GF-D8 (cell line): ENCODE data around the gene ATG14.
"Not testable (repeated sequence)": the region's sequence is repeated elsewhere in the genome, so short reads cannot be mapped to it uniquely, and the experiment has no call there.

Experiments used
- DNase-seq: peaks from one replicate; lab custom pipeline; 2025; lab: John Stamatoyannopoulos, UW

The ATG14 gene

DNA sequence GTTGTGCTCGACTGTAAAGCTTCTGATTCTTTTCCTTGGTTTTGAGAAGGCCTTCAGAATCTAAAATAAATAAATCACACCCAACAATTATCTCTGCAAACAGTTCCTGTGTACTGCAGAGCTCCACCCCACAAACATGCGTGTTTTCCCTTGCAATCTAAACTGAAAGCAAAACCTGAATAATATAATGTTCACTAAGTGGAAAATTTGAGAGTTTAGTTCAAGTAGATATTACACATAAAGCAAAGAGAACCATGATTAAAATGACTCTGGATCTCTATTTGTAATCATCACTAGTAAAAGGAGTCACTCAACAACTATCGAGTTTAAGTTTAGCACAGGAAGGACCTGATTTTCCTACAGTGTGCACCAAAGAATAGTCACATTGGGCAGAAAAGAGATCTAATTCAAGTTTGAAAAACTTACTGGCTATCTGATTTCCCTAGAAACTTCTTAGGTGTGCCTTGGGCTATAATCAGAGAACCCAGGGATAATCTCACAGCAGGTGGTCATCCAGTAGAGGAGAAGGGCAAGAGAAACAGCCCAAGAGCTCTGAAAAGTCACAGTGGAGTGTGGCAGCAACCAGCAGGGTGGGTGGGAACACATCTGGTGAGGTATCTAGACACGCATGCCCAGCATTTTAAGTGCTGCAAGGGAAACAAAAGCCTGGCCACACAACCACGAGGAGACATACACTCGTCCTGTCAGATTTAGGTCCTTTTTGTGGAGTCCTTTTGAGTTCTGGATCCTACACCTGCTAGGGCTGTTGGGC is 25.4 kb downstream of the ATG14 start:
- no peak for DNase-seq

DNA sequence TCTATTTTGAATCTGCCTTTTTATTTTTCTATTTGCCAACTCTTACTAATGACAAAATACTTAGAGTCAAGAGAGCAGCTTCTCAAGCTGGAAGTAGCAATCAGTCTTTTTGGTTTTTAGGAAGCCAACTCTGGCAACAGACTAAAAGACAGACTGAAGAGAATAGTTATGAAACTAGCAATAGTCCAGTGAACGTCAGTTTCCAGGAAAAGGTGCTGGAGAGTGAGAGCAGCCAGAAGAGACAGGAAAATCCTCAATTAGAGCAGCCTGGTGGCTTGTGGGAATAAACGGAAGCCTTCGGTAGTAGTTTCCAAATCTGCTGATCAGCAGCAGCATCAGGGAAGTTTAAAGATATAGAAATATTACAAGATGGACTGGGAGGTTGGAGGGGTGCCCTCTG is 27.1 kb downstream of the ATG14 start:
- DNase-seq = no peak

DNA sequence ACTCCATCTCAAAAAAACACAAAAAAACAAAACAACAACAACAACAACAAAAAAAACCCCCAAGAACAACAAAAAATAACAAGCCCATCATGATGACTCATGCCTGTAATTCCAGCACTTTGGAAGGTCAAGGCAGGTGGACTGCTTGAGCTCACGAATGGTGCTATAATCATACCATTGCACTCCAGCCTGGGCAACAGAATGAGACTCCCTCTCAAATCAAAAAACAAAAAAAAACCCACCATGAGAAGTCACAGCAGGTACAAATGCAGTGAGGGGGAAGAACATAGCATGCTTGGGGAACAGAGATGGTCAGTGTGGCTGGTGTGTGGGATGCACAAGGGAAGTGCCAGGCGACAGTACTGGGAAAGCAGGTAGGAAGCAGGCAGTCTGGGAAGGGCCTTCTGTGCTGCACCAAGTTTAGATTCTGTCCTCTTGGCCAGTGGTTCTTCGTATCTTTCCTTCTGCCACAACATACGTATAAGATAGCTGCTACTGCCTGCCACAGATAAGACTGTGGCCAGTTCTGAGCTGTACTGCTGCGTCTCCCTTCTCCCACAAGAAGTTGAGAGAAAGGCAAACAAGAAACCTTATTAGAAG is 28.0 kb downstream of the ATG14 start:
- no peak for DNase-seq

DNA sequence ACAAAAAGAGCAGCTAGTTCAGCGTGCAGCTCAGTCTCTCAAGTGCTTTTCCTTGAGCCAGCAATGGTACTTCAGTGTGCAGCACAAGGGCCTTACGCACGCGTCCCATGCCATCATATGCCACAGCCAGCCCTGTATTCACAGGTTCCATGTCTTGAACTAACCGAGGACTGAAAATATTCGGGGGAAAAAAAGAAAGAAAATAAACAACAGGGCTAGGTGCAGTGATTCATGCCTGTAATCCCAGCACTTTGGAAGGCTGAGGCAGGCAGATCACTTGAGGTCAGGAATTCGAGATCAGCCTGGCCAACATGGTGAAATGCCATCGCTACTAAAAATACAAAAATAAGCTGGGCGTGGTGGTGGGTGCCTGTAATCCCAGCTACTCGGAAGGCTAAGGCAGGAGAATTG is 28.6 kb downstream of the ATG14 start:
- DNase-seq = not testable (repeated sequence)

DNA sequence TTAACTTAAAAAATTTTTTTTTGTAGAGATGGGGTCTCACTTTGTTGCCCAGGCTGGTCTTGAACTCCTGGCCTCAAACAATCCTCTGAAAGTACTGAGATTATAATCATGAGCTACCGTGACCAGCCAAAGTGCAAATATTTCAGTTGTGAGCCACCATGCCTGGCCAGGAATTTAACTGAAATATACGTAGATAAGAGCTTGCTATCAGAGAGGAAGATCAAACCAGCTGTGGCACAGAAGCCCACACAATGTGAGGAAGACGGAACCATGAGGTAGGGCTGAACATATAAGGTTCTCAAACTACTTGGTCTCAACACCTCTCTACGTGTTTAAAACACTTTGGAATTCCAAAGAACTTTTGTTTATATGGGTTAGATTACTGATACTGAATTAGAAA is 29.1 kb downstream of the ATG14 start:
- no peak for DNase-seq

DNA sequence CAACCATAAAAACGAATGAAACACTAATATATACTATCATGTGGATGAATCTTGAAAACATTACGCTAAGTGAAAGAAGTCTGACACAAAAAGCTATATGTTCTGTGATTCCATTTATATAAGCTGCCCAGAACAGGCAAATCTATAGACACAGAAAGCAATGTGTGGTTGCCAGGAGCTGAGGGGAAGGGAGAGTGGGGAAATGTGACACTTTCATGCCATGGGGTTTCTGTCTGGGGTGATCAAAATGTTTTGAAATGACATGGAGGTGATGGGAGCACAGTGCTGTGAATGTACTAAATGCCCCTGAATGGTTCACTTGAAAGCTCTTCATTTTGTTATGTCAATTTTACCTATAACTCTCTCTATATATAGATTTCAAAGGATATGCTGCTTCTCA is 30.1 kb downstream of the ATG14 start:
- no peak for DNase-seq

DNA sequence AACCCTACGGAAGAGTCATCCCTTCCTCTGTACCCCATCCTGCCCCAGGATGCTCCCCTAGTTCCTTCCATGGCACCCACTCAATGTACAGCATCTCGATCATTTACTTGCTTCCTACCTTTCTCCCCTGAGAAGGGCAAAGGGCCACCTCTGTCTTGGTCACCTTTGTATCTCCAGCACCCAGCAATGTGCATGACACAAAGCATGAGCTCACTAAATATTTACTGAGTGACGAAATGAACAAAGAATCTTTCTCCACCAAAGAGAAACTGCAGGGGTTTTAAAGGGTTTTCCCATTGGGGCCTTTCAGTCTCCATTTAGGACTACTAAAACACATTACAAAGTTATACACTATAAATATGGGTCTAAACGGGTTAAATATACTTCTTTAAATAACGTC is 30.6 kb downstream of the ATG14 start:
- DNase-seq = no peak

DNA sequence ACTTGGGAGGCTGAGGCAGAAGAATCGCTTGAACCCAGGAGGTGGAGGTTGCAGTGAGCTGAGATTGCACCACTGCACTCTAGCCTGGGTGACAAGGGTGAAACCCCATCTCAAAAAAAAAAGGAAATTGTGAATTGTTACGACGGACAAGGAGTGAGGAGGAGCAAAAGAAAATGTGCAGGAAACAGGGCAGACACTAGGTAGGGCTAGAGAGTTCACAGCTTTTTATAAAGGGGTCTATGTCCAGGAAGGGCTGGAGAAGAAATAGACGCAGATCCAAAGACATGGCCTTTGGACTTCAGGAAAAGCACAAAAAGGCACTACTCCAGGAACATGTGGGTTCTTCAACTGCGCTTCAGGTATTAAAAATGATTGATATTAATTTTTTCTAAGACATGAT is 34.4 kb downstream of the ATG14 start:
- DNase-seq = no peak

DNA sequence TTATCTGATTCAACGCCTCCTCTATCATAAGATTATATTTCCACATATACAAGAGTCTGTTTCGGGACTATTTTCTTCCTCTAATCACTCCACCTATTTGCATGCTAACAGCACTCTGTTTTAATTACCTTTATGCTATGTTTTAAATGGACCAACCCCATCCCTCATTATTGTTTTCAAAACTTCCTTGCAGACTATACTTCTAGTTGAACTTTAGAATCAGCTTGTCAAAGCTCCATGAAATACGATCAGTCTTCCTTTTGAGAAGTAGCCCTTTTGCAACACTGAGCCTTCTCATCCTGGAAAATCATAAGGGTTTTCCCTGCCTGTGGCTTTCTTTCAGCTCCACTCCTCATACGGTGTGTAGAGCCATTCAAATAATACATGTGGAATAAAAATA is 36.9 kb downstream of the ATG14 start:
- DNase-seq = no peak

DNA sequence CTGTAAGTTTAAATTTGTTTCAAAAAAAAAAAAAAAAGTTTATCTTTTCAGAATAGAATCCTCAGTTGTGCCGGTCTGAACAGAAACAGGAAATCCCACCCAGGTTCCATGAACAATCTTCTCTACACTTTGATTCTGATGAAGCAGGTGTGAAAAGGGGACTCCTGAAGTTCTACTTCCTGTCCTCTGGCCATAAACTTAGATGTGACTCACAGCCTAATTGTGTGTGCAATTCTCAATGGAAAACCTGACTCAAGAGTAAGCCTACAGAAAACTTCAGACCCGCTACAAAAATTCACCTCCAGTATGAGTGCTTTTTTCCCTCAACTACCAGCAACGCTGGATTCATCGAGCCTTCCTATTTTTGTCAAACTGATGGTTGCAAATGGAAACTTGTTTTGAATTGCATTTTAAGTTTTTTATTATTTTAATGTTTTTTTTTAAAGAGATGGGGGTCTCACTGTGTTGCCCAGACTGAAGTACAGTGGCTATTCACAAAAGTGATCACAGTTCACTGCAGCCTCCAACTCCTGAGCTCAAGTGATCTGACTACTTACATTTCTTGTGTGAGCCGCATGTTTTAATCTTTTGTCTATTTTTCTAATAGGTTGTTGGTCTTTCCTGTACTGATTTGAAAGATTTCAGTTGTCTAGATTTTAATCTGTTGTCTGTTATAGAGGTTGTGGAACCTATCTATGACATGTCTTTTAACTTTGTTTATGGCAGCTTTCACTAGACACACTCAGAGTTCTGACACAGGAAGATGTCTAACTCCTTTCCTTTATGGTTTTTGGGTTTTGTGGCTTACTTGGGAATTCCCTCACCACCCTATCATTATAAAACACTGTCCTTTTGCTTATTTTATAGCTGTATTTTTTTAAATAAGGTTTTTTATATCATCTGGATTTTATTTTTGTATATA is 37.6 kb downstream of the ATG14 start:
- DNase-seq = no peak

DNA sequence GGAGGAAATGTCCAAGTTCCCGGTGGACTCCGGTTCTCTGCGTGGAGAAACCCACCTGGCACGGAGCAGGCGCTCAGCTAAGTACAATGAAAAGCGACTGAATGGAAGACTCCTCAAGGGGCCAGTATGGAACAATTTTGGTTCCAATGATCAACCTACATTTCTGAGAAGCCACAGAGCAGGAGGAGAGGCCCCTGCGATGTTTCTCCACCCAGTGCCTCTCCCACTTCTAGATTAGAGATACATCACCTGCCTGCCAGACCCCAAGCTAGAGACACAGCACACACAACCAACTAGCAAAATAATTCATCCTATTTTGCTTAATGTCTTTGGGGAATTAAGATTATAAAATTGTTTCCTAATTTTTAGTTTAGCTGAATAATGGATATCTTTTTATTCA is 38.8 kb downstream of the ATG14 start:
- DNase-seq = no peak

DNA sequence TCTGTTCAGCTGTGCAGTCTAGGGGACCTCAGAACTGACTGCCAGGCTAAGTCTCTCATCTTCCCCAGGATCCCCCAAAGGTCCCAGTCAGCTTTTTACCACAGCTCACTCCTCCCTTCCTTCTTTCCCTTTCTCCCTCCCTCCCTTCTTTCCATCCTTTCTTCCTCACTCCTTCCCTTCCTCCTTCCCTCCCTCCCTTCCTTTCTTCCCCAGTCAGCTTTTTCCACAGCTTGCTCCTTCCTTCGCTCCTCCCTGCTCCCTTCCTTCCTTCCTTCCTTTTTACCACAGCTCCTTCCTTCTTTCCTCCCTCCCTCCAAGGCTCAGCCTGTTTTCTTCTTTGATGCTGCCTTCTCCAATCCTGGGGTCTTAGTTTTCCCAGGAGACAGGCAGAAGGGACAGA is 39.2 kb downstream of the ATG14 start:
- no peak for DNase-seq

DNA sequence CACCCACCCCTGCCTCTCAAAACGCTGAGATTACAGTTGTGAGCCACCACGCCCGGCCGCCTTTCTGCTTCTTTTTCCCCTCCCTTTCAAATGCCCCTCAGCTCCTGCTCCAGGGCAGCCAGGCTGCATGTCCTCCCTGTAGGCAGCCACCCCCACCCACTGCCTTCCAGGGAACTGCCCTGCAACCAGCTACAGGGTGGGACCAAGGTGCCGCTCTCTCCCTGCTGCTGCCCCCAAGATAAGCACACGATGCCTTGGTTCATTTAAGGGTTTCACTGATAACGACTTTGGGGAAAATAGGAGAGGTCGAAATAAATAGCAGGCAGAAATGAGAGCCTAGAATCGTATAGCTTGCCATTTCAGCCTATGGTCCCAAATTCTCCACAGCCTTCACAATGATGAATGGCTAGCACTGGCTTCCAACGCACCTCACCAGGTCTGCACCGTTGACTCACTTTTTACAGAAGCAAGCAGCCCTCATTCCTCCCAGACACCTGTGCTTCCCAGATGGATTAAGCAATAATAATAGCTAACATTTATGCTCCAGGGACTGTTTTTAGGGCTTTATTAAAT is 40.7 kb downstream of the ATG14 start:
- no peak for DNase-seq

DNA sequence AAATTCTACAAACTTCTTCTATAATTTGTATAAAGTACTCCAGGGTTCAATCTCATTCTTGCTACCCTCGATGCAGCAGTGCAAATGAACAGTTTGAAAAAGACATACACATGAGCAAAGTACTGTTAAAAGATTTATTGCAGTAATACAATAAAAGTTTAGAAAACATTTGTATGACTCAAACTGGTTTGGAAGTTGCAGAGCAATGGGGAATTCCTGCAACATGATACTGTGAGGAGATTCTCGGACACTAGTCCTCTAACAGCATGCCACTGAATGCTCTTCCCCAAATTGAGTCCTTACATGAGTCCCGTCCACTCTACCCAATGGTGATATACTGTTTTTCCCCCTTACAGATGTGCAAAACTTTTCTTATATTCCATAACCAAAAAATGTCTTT is 45.4 kb downstream of the ATG14 start:
- no peak for DNase-seq

DNA sequence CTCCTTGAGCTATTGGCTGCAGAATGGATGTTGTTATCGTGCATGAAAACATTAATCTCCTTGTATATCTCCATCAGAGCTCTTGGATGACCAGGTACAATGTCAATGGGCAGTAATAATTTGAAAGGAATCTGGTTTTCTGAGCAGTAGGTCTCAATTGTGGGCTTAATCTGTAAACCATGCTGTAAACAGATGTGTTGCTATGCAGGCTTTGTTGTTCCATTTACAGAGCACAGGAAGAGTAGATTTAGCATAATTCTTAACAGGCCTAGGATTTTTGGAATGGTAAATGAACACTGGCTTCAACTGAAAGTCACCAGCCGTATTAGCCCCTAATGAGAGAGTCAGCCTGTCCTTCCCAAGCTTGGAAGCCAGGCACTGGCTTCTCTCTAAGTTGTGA is 50.4 kb downstream of the ATG14 start:
- no peak for DNase-seq

DNA sequence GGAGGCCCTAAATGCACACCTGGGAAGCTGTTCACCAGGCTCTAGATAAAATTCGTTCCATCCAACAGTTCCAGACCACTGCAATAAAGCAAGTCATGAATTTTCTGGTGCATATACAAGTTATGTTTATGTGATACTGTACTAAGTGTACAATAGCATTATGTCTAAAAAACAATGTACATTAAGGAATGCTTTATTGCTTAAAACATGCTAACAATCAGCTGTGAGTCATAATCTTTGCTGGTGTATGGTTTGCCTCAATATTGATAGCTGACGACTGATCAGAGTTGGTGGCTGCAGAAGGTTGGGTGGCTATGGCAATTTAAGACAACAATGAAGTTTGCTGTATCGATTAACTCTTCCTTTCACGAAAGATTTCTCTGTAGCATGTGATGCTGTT is 52.3 kb downstream of the ATG14 start:
- DNase-seq = no peak

DNA sequence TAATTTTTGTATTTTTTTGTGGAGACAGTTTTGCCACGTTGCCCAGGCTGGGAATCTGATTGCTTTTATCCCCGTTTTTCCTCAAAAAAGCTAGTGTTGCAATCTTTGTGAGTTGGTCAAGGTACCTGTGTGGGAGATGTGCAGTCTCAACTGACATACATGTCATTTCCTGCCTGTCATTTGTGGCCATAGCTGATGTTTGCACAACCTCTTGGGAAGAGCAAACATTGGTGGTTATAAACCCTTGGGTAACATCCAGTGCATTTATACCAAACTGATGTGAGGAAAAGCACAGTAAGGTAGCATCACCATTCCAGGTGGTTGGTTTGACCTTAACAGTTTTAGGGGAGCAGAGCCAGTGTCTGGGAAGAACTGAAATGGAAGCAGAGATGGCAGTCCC is 54.7 kb downstream of the ATG14 start:
- no peak for DNase-seq

DNA sequence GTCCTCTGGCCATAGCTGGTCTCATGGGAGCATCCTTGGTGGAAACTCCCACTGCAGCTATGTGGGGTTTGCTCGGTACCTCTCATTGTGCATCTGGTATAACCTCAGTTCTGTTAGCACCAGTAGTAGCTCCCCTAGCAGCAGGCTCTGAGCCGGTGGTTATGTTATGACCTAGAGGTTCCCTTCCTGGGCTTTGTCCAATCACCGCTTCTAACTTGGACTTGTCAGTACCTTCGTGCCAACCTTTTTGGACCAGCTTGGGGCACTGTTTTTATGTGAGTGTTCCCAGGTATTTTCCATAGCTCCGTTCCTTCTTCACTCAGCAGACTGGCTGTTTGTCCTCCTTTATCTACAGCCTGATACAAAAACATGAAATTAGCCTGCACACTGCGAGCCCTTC is 55.7 kb downstream of the ATG14 start:
- no peak for DNase-seq

DNA sequence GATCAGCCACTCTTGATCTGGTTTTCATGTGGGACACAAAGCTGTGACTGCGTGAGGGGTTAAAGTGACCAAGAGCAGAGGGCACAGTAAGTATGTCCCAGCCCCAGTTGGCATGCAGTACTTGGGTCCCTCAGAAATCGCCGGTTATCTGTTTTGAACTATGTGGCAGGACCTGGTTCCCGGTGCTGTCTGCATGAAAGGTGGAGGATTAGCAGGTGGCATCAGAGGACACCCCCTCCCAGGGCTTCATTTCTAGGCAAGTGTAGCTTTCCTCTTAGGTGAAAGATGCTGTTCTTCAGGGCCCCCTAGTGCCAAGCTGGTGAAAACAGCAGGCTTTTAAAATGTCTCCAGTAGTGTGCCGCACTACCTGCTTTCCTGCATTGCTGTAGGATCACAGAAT is 57.1 kb downstream of the ATG14 start:
- peak; percentile 23 for DNase-seq

DNA sequence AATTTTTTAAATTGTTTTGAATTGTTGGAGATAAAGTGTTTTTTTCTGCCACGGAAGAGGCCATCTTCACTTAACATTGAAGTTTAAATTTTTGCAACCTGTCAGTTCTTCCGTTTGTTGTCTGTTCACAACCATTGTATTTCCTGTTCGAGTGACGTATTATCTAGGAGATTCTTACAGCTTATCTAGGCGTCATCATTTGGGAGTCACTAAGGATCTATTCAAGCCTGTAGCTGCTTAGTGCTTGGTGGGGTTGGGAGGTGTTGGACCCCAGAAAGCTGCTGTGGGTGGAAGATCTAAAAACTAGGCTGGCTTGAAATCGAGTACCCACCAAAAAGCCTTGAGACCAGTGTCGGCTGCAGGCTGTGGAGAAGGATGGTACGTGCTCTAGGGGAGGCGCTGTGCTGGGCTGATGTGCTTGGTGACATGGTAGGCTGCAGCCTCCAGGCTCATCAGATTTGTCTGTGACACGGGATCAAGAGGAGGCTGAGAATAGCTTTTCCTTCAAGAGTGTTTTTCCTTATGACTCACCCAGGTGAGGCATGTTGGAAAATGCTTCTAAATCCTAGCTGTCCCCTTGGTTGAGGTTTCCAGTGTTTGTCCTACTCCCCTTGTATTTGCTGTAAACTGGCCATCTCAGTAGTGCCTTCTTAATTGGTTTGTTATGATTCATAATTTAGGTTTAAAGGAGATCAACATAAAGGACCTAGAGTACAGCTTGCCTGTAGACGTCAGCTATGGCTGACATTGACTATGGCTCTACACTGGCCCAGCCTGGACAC is 57.8 kb downstream of the ATG14 start:
- no peak for DNase-seq

DNA sequence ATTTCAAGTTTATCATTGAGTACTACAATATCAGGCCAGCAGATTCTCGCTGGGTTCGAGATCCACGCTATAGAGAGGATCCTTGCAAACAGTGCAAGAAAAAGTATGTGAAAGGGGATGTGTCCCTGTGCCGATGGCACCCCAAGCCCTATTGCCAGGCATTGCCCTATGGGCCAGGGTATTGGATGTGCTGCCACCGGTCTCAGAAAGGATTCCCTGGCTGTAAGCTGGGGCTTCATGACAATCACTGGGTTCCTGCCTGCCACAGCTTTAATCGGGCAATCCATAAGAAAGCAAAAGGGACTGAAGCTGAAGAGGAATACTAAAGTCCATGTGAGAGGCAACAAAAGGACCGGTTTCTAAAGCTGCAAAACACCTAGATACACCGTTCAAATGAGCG is 59.4 kb downstream of the ATG14 start:
- DNase-seq = no peak

DNA sequence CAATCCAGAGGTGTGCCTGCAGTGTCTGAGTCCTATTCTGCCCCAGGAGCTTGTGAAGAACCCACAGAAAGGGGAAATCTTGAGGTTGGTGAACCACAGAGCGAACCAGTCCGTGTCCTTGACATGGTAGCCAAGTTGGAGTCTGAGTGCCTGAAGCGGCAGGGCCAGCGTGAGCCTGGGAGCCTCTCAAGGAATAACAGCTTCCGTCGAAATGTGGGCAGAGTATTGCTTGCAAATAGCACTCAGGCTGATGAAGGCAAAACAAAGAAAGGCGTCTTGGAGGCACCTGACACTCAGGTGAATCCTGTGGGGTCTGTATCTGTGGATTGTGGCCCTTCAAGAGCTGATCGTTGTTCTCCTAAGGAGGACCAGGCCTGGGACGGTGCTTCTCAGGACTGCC is 60.5 kb downstream of the ATG14 start:
- no peak for DNase-seq
